H1 (cell line): Measurements from ENCODE around the gene HDAC11. TPM values are rescaled to one million over a fixed set of nuclear protein-coding genes. Genes with fewer than 3 reads are reported as not detected.

Source experiments
- CTCF ChIA-PET: fragments of 300-600 bp; sonication (Branson Sonifier 250); formaldehyde crosslinking; loops from one replicate; lab custom pipeline; 2021; ENCODE audit not compliant: partially characterized antibody; lab: Charles Lee
- POLR2A ChIA-PET: fragments of 300-600 bp; sonication (Branson Sonifier 250); formaldehyde crosslinking; loops from one replicate; lab custom pipeline; 2021; ENCODE audit warnings: inconsistent platforms; ENCODE audit not compliant: partially characterized antibody; lab: Charles Lee
- DNase-seq, 2 experiments: peaks; one replicate each; pipeline versions ENCODE4 v3.0.0 to v3.0.0-alpha.2; 2010 to 2022; ENCODE audit warnings: low spot score in 2 of 2, low read depth in 1 of 2, mixed read lengths in 1 of 2
- FAIRE-seq: peaks from 2 replicates; lab custom pipeline; 2011; peaks lifted over from hg19 to GRCh38; lab: Jason Lieb, UNC
- H2AFZ ChIP-seq: 2 replicates; pipeline ENCODE4 v1.8.1; 2012; ENCODE audit warnings: low read length, inconsistent platforms
- H2AK5ac ChIP-seq: 2 replicates; pipeline ENCODE4 v1.6.1; 2013; ENCODE audit warnings: low read depth, low read length
- H2BK120ac ChIP-seq: replicated peaks from 2 replicates; pipeline ENCODE3; 2013; ENCODE audit warnings: low read depth, low read length, inconsistent platforms
- H2BK12ac ChIP-seq: 2 replicates; pipeline ENCODE4 v1.6.1; 2013; ENCODE audit warnings: low read depth, low read length
- H2BK15ac ChIP-seq: 2 replicates; pipeline ENCODE4 v1.6.1; 2013; ENCODE audit warnings: low read length
- H2BK20ac ChIP-seq: 2 replicates; pipeline ENCODE4 v1.6.1; 2013; ENCODE audit warnings: low read length
- H2BK5ac ChIP-seq: 2 replicates; pipeline ENCODE4 v1.6.1; 2013; ENCODE audit warnings: low read depth, low read length
- H3K14ac ChIP-seq: 2 replicates; pipeline ENCODE4 v1.6.1; 2013; ENCODE audit warnings: inconsistent platforms; ENCODE audit not compliant: insufficient read length
- H3K18ac ChIP-seq: 2 replicates; pipeline ENCODE4 v1.6.1; 2013; ENCODE audit warnings: low read length; ENCODE audit errors: extremely low read depth
- H3K23ac ChIP-seq: 2 replicates; pipeline ENCODE4 v1.6.1; 2013; ENCODE audit warnings: inconsistent platforms; ENCODE audit not compliant: insufficient read length
- H3K23me2 ChIP-seq: 2 replicates; pipeline ENCODE4 v1.6.1; 2013; ENCODE audit warnings: low read depth, low read length
- H3K27ac ChIP-seq: 2 replicates; pipeline ENCODE4 v1.6.1; 2011; ENCODE audit warnings: low read depth, low read length, inconsistent platforms
- H3K27me3 ChIP-seq, 4 experiments: replicated peaks in 1 of 4; 1 replicate in 1 of 4; 2 replicates in 3 of 4; pipeline versions ENCODE4 v1.6.1 to v1.8.1; 2011 to 2013; ENCODE audit warnings: low read length in 3 of 4, mild to moderate bottlenecking in 3 of 4, inconsistent platforms in 2 of 4, mixed read lengths in 2 of 4, moderate library complexity in 1 of 4; ENCODE audit not compliant: control insufficient read depth in 3 of 4, insufficient read depth in 3 of 4; ENCODE audit errors: extremely low read depth in 1 of 4
- H3K36me3 ChIP-seq, 4 experiments: 2 replicates each; pipeline versions ENCODE4 v1.6.1 to v1.8.1; 2011 to 2013; ENCODE audit warnings: mild to moderate bottlenecking in 4 of 4, low read length in 3 of 4, moderate library complexity in 2 of 4, control low read depth in 1 of 4, inconsistent platforms in 1 of 4; ENCODE audit not compliant: insufficient read depth in 4 of 4, control insufficient read depth in 2 of 4
- H3K4ac ChIP-seq: replicated peaks from 2 replicates; pipeline ENCODE3; 2013; ENCODE audit warnings: low read length, low read depth, mixed read lengths, inconsistent platforms; ENCODE audit not compliant: insufficient read length
- H3K4me1 ChIP-seq, 4 experiments: replicated peaks in 1 of 4; 1 replicate in 1 of 4; 2 replicates in 3 of 4; pipeline versions ENCODE4 v1.6.1 to v1.8.1; 2011 to 2013; ENCODE audit warnings: low read length in 3 of 4, inconsistent platforms in 2 of 4, mixed read lengths in 1 of 4; ENCODE audit not compliant: insufficient read depth in 4 of 4, control insufficient read depth in 3 of 4
- H3K4me2 ChIP-seq, 2 experiments: 2 replicates each; pipeline versions ENCODE4 v1.6.1 to v1.8.1; 2011 to 2013; ENCODE audit warnings: low read depth in 2 of 2, low read length in 2 of 2, control low read depth in 1 of 2, inconsistent platforms in 1 of 2, mild to moderate bottlenecking in 1 of 2; ENCODE audit not compliant: insufficient read depth in 1 of 2
- H3K4me3 ChIP-seq, 4 experiments: fragments of 200-600, 300-600 bp in 1 of 4; sonication (generic), shearing (Covaris generic), sonication (Bioruptor Twin) in 1 of 4; 2 replicates each; pipeline versions ENCODE4 v1.5.1 to v1.8.1; 2011 to 2016; ENCODE audit warnings: low read length in 4 of 4, low read depth in 3 of 4, control low read depth in 2 of 4, inconsistent platforms in 2 of 4, mild to moderate bottlenecking in 2 of 4, mixed read lengths in 1 of 4, moderate library complexity in 1 of 4; ENCODE audit not compliant: insufficient read depth in 2 of 4; ENCODE audit errors: extremely low read depth in 1 of 4
- H3K56ac ChIP-seq: replicated peaks from 2 replicates; pipeline ENCODE3; 2013; ENCODE audit warnings: low read depth, mild to moderate bottlenecking, mixed read lengths, low read length, inconsistent platforms; ENCODE audit not compliant: insufficient read length
- H3K79me1 ChIP-seq: 2 replicates; pipeline ENCODE4 v1.6.1; 2013; ENCODE audit warnings: low read depth, low read length, control low read depth
- H3K79me2 ChIP-seq, 2 experiments: 2 replicates each; pipeline versions ENCODE4 v1.6.1 to v1.8.1; 2012 to 2013; ENCODE audit warnings: low read length in 2 of 2, mild to moderate bottlenecking in 2 of 2, inconsistent platforms in 1 of 2; ENCODE audit not compliant: insufficient read depth in 2 of 2, control insufficient read depth in 1 of 2
- H3K9ac ChIP-seq, 4 experiments: replicated peaks in 1 of 4; 1 replicate in 1 of 4; 2 replicates in 3 of 4; pipeline versions ENCODE4 v1.6.1 to v1.8.1; 2011 to 2013; ENCODE audit warnings: low read depth in 3 of 4, low read length in 3 of 4, control low read depth in 2 of 4, mild to moderate bottlenecking in 2 of 4, moderate library complexity in 2 of 4, inconsistent platforms in 1 of 4; ENCODE audit errors: extremely low read depth in 1 of 4
- H3K9me3 ChIP-seq, 2 experiments: 2 replicates each; pipeline versions ENCODE4 v1.6.1 to v1.8.1; 2012 to 2013; ENCODE audit warnings: mild to moderate bottlenecking in 2 of 2, moderate library complexity in 2 of 2, control low read depth in 1 of 2, inconsistent platforms in 1 of 2, low read depth in 1 of 2, low read length in 1 of 2, mixed read lengths in 1 of 2; ENCODE audit not compliant: insufficient read depth in 2 of 2
- H4K20me1 ChIP-seq, 2 experiments: replicated peaks in 1 of 2; 2 replicates each; pipeline versions ENCODE3 to v1.8.1; 2011 to 2013; ENCODE audit warnings: inconsistent platforms in 2 of 2, low read length in 2 of 2, mild to moderate bottlenecking in 1 of 2; ENCODE audit not compliant: insufficient read depth in 2 of 2, control insufficient read depth in 1 of 2
- H4K5ac ChIP-seq: 2 replicates; pipeline ENCODE4 v1.6.1; 2013; ENCODE audit warnings: low read length, low read depth, mixed read lengths, inconsistent platforms; ENCODE audit not compliant: insufficient read length
- H4K8ac ChIP-seq: 2 replicates; pipeline ENCODE4 v1.8.0; 2013; ENCODE audit warnings: mild to moderate bottlenecking, moderate library complexity, low read length, inconsistent platforms; ENCODE audit not compliant: insufficient read depth; ENCODE audit errors: extremely low read depth
- H4K91ac ChIP-seq: replicated peaks from 2 replicates; pipeline ENCODE3; 2013; ENCODE audit warnings: low read length, mixed read lengths, inconsistent platforms; ENCODE audit not compliant: insufficient read length
- EP300 ChIP-seq, 2 experiments: IDR thresholded peaks; 1 replicate in 1 of 2; 2 replicates in 1 of 2; pipeline ENCODE4 v1.6.1; 2011 to 2012; ENCODE audit warnings: low read depth in 2 of 2, low read length in 2 of 2, mild to moderate bottlenecking in 2 of 2, borderline replicate concordance in 1 of 2, inconsistent platforms in 1 of 2, moderate library complexity in 1 of 2
- WGBS, 2 experiments: shearing (Covaris generic) in 1 of 2; methylation state at CpG; one replicate each; pipeline versions ENCODE4 v1.1.6 to v1.1.7; 2013 to 2015; ENCODE audit warnings: low lambda C conversion rate in 2 of 2, mixed read lengths in 2 of 2, inconsistent platforms in 1 of 2, low coverage in 1 of 2, missing lambda C conversion rate in 1 of 2; ENCODE audit not compliant: insufficient replicate concordance in 2 of 2, insufficient coverage in 1 of 2, insufficient read length in 1 of 2; ENCODE audit errors: extremely low coverage in 1 of 2, missing lambda C conversion rate in 1 of 2; 5-methylcytosine and 5-hydroxymethylcytosine counted together
- polyA plus RNA-seq, 7 experiments: library from polyadenylated mRNA; depleted of rRNA in 3 of 7; stranded (reverse) in 5 of 7; unstranded in 2 of 7; fragments of >200 nt in 5 of 7; fragments of 200-250 nt in 2 of 7; gene quantifications; 1 replicate in 5 of 7; 2 replicates in 1 of 7; 4 replicates in 1 of 7; pipeline versions ENCODE4 v1.2.1 to v1.2.3, GENCODE V29; 2011 to 2013; ENCODE audit warnings: missing spikeins in 2 of 7, mixed read lengths in 2 of 7
- total RNA-seq: library from RNA; stranded (reverse); fragmentation: NEBNext Ultra II Directional; extraction: Animal tissue kit (Norgen Biotek cat#: 25700); gene quantifications from 2 replicates; pipeline ENCODE4 v1.2.1, GENCODE V29; 2021

Gene HDAC11
- total and polyA plus RNA-seq, 2 of the 8 experiments (the other 6 are each of a cell fraction or from before 2014, with no cell fraction given) = 6.8 to 7.4 TPM

- no peak for FAIRE-seq
- Histone ChIP-seq H3K27me3 (no peaks in the 10 kb centered on the region; a peak in 1 of 7 replicates), H3K56ac (no peak overlapping the region), H3K23ac (no peak overlapping the region), H2BK20ac (no peak overlapping the region), H3K9me3 (no peaks in the 10 kb centered on the region), H4K8ac (peak overlapping the region; percentile 71; the same call in 1 of the 2 replicates), H3K4ac (no peak overlapping the region), H4K5ac (no peak overlapping the region), H3K23me2 (no peaks in the 10 kb centered on the region; the same call in 1 of the 2 replicates), H4K91ac (no peak overlapping the region), H3K27ac (no peak overlapping the region), H3K4me2 (no peak overlapping the region), H2BK120ac (no peak overlapping the region), H3K79me1 (no peaks in the 10 kb centered on the region), H3K4me1 (peaks cover 0 to 10% (median 3%) of the 10 kb centered on the region in 4 experiments; a peak in 1 of 7 replicates), H3K14ac (no peak overlapping the region), H3K4me3 (no peak overlapping the region), H3K36me3 (no peaks in the 10 kb centered on the region), H2AK5ac (no peak overlapping the region), H3K9ac (no peak overlapping the region), H3K79me2 (no peaks in the 10 kb centered on the region), H2BK12ac (no peak overlapping the region), H4K20me1 (no peaks in the 10 kb centered on the region), H2BK15ac (no peak overlapping the region), H2AFZ (no peak overlapping the region), H3K18ac (no peak overlapping the region), H2BK5ac (no peak overlapping the region)
- DNase-seq = no peak
- CTCF ChIA-PET = interaction anchor here (1.0 to 51.2 kb wide), 4 partner anchors 2 to 145 kb away, joined by 3 to 856 read pairs (median 814); partner anchors contain the start of gene FBLN2
- POLR2A ChIA-PET = no interaction called here
- 89% methylated on average over 16 of the region's 16 CpGs; no CpG with 5 or more reads in 1 of the 2 experiments for WGBS, 2 experiments
- TF ChIP-seq EP300 (IDR thresholded peaks at IDR 0.05; ENCODE audit: borderline replicate concordance in 1 of 2, low read depth in 2 of 2, low read length in 2 of 2) = no peak
These were observed 25.3 kb downstream of the HDAC11 start for GRCh38 chr3:13505147-13506130.
